HEK293T (cell line): Measurements from ENCODE around the gene THSD7B.

Experiments
- BHLHE40 ChIP-seq: fragments of 450-650 bp; IDR thresholded peaks from 2 replicates; pipeline ENCODE4 v1.6.1; 2016; ENCODE audit warnings: mild to moderate bottlenecking, moderate library complexity, borderline replicate concordance
- ELF4 ChIP-seq: fragments of 450-650 bp; IDR thresholded peaks from 2 replicates; pipeline ENCODE4 v1.6.1; 2017; ENCODE audit warnings: antibody characterized with exemption
- FOXA1 ChIP-seq: fragments of 450-650 bp; IDR thresholded peaks from 2 replicates; pipeline ENCODE4 v1.6.1; 2016; ENCODE audit warnings: mild to moderate bottlenecking
- FOXK2 ChIP-seq: fragments of 450-650 bp; IDR thresholded peaks from 2 replicates; pipeline ENCODE4 v1.6.1; 2016; ENCODE audit warnings: mild to moderate bottlenecking
- FOXM1 ChIP-seq: fragments of 450-650 bp; IDR thresholded peaks from 2 replicates; pipeline ENCODE4 v1.6.1; 2017; ENCODE audit warnings: mild to moderate bottlenecking, borderline replicate concordance
- SUZ12 ChIP-seq: fragments of 450-650 bp; IDR thresholded peaks from 2 replicates; pipeline ENCODE4 v1.6.1; 2016; ENCODE audit warnings: mild to moderate bottlenecking
- TARDBP ChIP-seq: fragments of 450-650 bp; IDR thresholded peaks from 2 replicates; pipeline ENCODE4 v1.6.1; 2016
- TF ChIP-seq, protein P1 (sequence below): fragments of 450-650 bp; IDR thresholded peaks from 2 replicates; pipeline ENCODE4 v1.6.1; 2016

DNA sequence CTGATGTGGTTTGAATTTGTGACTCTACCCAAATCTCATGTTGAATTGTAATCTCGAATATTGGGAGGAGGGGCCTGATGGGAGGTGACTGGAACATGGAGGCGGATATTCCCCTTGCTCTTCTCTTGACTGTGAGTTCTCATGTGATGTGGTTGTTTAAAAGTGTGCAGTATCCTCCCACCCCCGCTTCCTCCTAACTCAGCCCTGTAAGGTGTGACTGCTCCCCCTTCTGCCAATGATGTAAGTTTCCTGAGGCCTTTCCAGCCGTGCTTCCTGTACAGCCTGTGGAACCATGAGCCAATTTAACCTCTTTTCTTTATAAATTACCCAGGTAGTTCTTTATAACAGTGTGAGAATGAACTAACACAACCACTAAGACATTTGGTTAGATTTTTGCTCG, 458.4 kb downstream of the THSD7B start:
- TF ChIP-seq BHLHE40 = no peak
- no peak for TF ChIP-seq FOXA1
- no peak for TF ChIP-seq TARDBP
- no peak for TF ChIP-seq FOXK2
- TF ChIP-seq FOXM1 = no peak
- TF ChIP-seq SUZ12 = no peak
- no peak for TF ChIP-seq ELF4
- TF ChIP-seq, protein P1, sequence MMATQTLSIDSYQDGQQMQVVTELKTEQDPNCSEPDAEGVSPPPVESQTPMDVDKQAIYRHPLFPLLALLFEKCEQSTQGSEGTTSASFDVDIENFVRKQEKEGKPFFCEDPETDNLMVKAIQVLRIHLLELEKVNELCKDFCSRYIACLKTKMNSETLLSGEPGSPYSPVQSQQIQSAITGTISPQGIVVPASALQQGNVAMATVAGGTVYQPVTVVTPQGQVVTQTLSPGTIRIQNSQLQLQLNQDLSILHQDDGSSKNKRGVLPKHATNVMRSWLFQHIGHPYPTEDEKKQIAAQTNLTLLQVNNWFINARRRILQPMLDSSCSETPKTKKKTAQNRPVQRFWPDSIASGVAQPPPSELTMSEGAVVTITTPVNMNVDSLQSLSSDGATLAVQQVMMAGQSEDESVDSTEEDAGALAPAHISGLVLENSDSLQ = no peak
